GM12874 (cell line): ENCODE results near the gene SLFN12L.

Source experiments
- TF ChIP-seq, protein P1 (sequence below): IDR thresholded peaks from 2 replicates; pipeline ENCODE4 v1.5.1; 2011; ENCODE audit warnings: low read depth, mild to moderate bottlenecking, control low read depth, low read length, moderate library complexity; ENCODE audit not compliant: insufficient read depth

SLFN12L gene

GRCh38 chr17:35553310-35553709 lies 15.8 kb upstream of the SLFN12L start:
- TF ChIP-seq, protein P1, sequence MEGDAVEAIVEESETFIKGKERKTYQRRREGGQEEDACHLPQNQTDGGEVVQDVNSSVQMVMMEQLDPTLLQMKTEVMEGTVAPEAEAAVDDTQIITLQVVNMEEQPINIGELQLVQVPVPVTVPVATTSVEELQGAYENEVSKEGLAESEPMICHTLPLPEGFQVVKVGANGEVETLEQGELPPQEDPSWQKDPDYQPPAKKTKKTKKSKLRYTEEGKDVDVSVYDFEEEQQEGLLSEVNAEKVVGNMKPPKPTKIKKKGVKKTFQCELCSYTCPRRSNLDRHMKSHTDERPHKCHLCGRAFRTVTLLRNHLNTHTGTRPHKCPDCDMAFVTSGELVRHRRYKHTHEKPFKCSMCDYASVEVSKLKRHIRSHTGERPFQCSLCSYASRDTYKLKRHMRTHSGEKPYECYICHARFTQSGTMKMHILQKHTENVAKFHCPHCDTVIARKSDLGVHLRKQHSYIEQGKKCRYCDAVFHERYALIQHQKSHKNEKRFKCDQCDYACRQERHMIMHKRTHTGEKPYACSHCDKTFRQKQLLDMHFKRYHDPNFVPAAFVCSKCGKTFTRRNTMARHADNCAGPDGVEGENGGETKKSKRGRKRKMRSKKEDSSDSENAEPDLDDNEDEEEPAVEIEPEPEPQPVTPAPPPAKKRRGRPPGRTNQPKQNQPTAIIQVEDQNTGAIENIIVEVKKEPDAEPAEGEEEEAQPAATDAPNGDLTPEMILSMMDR = no peak

- TF ChIP-seq, protein P1 = no peak
Observed at GRCh38 chr17:35548978-35549377, 11.5 kb upstream of the SLFN12L start.

GRCh38 chr17:35548208-35548810 lies 10.8 kb upstream of the SLFN12L start:
- TF ChIP-seq, protein P1 = no peak

GRCh38 chr17:35546487-35546886 lies 9.0 kb upstream of the SLFN12L start:
- TF ChIP-seq, protein P1 = no peak

GRCh38 chr17:35545150-35545549 lies 7.7 kb upstream of the SLFN12L start:
- TF ChIP-seq, protein P1 = no peak

DNA sequence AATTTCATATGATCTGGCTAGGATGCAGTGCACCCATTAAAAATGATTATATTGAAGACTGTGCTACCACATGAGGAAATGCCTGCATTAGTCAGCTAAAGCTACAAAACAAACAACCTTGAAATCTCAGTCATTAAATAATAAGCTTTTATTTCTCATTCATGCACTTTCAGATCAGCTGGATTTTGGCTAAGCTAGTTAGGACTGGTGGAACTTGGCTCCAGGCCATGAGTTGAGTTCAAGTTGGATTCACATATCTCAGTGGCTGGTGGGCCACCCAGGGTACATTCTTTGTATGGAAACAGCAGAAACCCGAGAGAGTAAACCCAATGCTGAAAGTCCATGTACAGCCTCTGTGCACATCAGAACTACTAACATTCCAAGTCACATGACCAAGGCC lies 6.4 kb upstream of the SLFN12L start:
- TF ChIP-seq, protein P1 = no peak

GRCh38 chr17:35542990-35543389 lies 5.5 kb upstream of the SLFN12L start:
- TF ChIP-seq, protein P1 = no peak
